ENCODE results near the gene CRTC3. TPM values are rescaled to one million over a fixed set of nuclear protein-coding genes. Genes with fewer than 3 reads are reported as not detected.

CRTC3 gene
- total and polyA plus RNA-seq, 2 of the 13 experiments (the other 11 are each of a cell fraction or from before 2014, with no cell fraction given), result 8.4 to 11.8 TPM

DNA sequence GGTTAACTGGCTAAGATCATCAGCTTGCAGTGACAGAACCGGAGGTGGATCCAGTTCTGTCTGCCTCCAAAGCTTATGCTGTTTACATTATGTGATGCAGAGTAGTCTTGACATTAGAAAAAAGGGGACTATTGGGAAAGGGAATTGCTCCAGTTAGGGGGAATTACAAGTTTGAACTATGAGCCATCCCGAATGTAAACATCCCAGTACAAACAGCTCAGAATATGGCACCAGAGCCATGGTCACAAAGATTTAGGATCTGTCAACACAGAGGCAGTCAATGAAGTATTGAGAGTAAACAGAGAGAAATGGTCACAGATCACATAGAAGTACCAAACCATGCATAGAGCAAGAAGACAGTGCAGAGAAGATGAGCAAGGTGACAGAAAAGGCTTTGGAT is 39.8 kb upstream of the CRTC3 start (continued):
- TF ChIP-seq ZBTB4 (CRISPR knock-in tag; IDR thresholded peaks at IDR 0.05; ENCODE audit: borderline replicate concordance) (no peak), ZNF101 (CRISPR knock-in tag; IDR thresholded peaks at IDR 0.05; ENCODE audit: borderline replicate concordance, low read depth) (no peak), ZNF589 (CRISPR knock-in tag; conservative IDR thresholded peaks at IDR 0.05) (peak; percentile 59; the same call in 1 of the 2 replicates), SALL2 (CRISPR knock-in tag; IDR thresholded peaks at IDR 0.05) (0 out of 2 replicates have a peak, but pooled peaks have one; percentile 50), ZNF317 (CRISPR knock-in tag; IDR thresholded peaks at IDR 0.05) (no peak), ZNF468 (CRISPR knock-in tag; IDR thresholded peaks at IDR 0.05) (no peak), ZNF460 (CRISPR knock-in tag; IDR thresholded peaks at IDR 0.05; ENCODE audit: borderline replicate concordance) (no peak; the same call in 1 of the 2 replicates), ZNF550 (CRISPR knock-in tag; IDR thresholded peaks at IDR 0.05; ENCODE audit: borderline replicate concordance) (no peak), ZKSCAN1 (IDR thresholded peaks at IDR 0.05; ENCODE audit: low read length) (no peak), KLF9 (CRISPR knock-in tag; IDR thresholded peaks at IDR 0.05; ENCODE audit: low read depth) (peak; percentile 69; the same call in 1 of the 2 replicates), ZMYM4 (CRISPR knock-in tag; IDR thresholded peaks at IDR 0.05) (peak; percentile 88), IKZF1 (IDR thresholded peaks at IDR 0.05) (no peak), RFXANK (CRISPR knock-in tag; IDR thresholded peaks at IDR 0.05) (no peak), MLLT10 (CRISPR knock-in tag; IDR thresholded peaks at IDR 0.05) (no peak), ZNF121 (CRISPR knock-in tag; IDR thresholded peaks at IDR 0.05) (no peak), ZNF792 (CRISPR knock-in tag; IDR thresholded peaks at IDR 0.05) (peak; percentile 69; the same call in 1 of the 2 replicates), RFX5 (IDR thresholded peaks at IDR 0.05; ENCODE audit: low read depth, low read length) (no peak), ZNF383 (CRISPR knock-in tag; IDR thresholded peaks at IDR 0.05; ENCODE audit: borderline replicate concordance) (no peak), ZNF605 (CRISPR knock-in tag; IDR thresholded peaks at IDR 0.05) (peak; percentile 77; the same call in 1 of the 2 replicates), ZNF33B (CRISPR knock-in tag; IDR thresholded peaks at IDR 0.05) (no peak)
- TF ChIP-seq, protein P1, sequence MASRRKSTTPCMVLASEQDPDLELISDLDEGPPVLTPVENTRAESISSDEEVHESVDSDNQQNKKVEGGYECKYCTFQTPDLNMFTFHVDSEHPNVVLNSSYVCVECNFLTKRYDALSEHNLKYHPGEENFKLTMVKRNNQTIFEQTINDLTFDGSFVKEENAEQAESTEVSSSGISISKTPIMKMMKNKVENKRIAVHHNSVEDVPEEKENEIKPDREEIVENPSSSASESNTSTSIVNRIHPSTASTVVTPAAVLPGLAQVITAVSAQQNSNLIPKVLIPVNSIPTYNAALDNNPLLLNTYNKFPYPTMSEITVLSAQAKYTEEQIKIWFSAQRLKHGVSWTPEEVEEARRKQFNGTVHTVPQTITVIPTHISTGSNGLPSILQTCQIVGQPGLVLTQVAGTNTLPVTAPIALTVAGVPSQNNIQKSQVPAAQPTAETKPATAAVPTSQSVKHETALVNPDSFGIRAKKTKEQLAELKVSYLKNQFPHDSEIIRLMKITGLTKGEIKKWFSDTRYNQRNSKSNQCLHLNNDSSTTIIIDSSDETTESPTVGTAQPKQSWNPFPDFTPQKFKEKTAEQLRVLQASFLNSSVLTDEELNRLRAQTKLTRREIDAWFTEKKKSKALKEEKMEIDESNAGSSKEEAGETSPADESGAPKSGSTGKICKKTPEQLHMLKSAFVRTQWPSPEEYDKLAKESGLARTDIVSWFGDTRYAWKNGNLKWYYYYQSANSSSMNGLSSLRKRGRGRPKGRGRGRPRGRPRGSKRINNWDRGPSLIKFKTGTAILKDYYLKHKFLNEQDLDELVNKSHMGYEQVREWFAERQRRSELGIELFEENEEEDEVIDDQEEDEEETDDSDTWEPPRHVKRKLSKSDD (CRISPR knock-in tag; IDR thresholded peaks at IDR 0.05; ENCODE audit: low read depth), result no peak
- TF ChIP-seq, protein P2, sequence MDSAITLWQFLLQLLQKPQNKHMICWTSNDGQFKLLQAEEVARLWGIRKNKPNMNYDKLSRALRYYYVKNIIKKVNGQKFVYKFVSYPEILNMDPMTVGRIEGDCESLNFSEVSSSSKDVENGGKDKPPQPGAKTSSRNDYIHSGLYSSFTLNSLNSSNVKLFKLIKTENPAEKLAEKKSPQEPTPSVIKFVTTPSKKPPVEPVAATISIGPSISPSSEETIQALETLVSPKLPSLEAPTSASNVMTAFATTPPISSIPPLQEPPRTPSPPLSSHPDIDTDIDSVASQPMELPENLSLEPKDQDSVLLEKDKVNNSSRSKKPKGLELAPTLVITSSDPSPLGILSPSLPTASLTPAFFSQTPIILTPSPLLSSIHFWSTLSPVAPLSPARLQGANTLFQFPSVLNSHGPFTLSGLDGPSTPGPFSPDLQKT (CRISPR knock-in tag; IDR thresholded peaks at IDR 0.05; ENCODE audit: borderline replicate concordance), result no peak
